Fibroblast of the aortic adventitia (primary cell): ENCODE results near the gene SLC28A2. TPM values are rescaled to one million over a fixed set of nuclear protein-coding genes. Genes with fewer than 3 reads are reported as not detected.

Source experiments
- DNase-seq: peaks from one replicate; pipeline ENCODE4 v3.0.0-alpha.2; 2010; ENCODE audit warnings: low read depth
- H3K4me3 ChIP-seq: 2 replicates; pipeline ENCODE4 v1.5.1; 2011; ENCODE audit warnings: low read depth, mild to moderate bottlenecking, control low read depth, low read length, moderate library complexity
- total RNA-seq: library from RNA; depleted of rRNA; stranded (reverse); fragments of >200 nt; gene quantifications from 2 replicates; pipeline ENCODE4 v1.2.3, GENCODE V29; 2012; ENCODE audit warnings: low replicate concordance
- TF ChIP-seq, protein P1 (sequence below): IDR thresholded peaks from 2 replicates; pipeline ENCODE4 v1.5.1; 2011; ENCODE audit warnings: mild to moderate bottlenecking, low read length, control low read depth, inconsistent platforms; ENCODE audit not compliant: insufficient read depth

Gene SLC28A2
- total RNA-seq, 1 donor = not detected

- TF ChIP-seq, protein P1, sequence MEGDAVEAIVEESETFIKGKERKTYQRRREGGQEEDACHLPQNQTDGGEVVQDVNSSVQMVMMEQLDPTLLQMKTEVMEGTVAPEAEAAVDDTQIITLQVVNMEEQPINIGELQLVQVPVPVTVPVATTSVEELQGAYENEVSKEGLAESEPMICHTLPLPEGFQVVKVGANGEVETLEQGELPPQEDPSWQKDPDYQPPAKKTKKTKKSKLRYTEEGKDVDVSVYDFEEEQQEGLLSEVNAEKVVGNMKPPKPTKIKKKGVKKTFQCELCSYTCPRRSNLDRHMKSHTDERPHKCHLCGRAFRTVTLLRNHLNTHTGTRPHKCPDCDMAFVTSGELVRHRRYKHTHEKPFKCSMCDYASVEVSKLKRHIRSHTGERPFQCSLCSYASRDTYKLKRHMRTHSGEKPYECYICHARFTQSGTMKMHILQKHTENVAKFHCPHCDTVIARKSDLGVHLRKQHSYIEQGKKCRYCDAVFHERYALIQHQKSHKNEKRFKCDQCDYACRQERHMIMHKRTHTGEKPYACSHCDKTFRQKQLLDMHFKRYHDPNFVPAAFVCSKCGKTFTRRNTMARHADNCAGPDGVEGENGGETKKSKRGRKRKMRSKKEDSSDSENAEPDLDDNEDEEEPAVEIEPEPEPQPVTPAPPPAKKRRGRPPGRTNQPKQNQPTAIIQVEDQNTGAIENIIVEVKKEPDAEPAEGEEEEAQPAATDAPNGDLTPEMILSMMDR = no peak
- DNase-seq = no peak
- H3K4me3 ChIP-seq = no peak overlapping the region
Observed at GRCh38 chr15:45224621-45225217, 27.3 kb upstream of the SLC28A2 start.

DNA sequence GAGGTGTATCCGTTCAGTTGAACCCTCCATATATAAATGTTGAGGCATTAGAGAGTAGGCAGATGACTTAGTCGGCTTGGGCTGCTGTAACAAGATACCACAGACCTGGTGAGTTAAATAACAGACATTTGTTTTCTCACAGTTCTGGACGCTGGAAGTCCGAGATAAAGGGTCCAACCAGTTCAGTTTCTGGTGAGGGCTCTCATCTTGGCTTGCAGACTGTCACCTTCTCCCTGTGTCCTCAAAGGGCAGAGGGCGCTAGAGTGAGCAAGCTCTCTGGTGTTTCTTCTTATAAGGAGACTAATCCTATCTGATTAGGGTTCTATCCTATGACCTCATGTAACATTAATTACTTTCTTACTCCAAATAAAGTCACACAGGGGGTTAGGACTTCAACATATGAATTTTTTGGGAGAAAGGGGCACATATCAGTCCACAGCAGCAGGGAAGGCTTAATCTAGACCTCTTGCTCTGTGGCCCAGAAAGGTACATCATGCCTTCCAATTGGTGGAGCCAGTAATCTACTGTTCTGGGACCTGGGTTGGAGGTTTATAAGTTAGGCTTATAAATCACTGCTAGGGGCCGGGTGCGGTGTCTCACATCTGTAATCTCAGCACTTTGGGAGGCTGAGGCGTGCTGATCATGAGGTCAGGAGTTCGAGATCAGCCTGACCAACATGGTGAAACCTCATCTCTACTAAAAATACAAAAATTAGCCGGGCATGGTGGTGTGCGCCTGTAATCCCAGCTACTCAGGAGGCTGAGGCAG is 26.3 kb upstream of the SLC28A2 start:
- no peak for DNase-seq
- TF ChIP-seq, protein P1 = no peak
- H3K4me3 ChIP-seq = no peak overlapping the region

- no peak for DNase-seq
- TF ChIP-seq, protein P1 = no peak
- no peak overlapping the region for H3K4me3 ChIP-seq
Observed at GRCh38 chr15:45228931-45229330, 23.1 kb upstream of the SLC28A2 start.

- TF ChIP-seq, protein P1 = no peak
- H3K4me3 ChIP-seq = no peak overlapping the region
- DNase-seq = no peak
Observed at GRCh38 chr15:45230245-45230965, 21.6 kb upstream of the SLC28A2 start.

- no peak for DNase-seq
- TF ChIP-seq, protein P1 = no peak
Observed at GRCh38 chr15:45231132-45231531, 20.9 kb upstream of the SLC28A2 start.

DNA sequence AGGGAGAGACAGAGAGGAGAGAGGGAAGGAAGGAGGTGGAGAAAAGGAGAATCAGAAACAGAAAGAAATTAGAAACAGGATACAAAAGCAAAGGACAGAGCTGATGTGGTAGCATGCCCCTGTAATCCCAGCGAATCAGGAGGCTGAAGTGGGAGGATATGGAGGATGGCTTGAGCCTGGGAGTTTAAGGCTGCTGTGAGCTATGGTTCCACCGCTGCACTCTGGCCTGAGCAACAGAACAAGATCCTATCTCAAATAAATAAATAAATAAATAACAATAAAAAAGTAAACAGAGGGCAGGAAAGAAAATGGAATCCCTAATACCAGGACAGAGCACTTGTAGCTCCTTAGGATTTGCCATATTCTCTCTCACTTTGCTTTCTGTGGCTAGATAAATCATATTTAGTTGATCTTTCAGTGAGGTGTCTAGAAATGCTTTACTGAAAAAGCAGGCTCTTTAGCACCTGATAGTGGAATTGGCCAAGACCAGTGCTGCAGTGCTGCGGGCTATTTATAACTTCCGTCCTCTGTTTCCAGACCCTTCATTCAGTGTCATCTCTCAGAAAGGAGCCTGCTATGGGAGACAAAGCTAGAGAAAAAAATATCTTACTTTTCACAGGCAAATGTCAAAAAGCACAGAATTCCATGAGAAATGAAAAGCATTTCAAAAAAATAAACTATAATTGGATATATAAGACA is 20.0 kb upstream of the SLC28A2 start:
- TF ChIP-seq, protein P1 = no peak
- DNase-seq = no peak
- no peak overlapping the region for H3K4me3 ChIP-seq

More at GRCh38 chr15:45231132-45231531, 20.9 kb upstream of the SLC28A2 start:
- H3K4me3 ChIP-seq = no peak overlapping the region
